A549 (cell line): ENCODE data around the gene BTBD16. TPM values are rescaled to one million over a fixed set of nuclear protein-coding genes. Genes with fewer than 3 reads are reported as not detected.

ENCODE experiments used
- ATAC-seq, 2 experiments: fragments of 200-7000 bp in 1 of 2; fragments of >200 bp in 1 of 2; cut with Nextera tagmentation in 1 of 2; cut with Tn5 transposase in 1 of 2; 3 replicates each; pipeline versions ENCODE4 v1.8.0 to v1.9.1; 2018 to 2020; ENCODE audit warnings: mild to moderate bottlenecking in 1 of 2, moderate library complexity in 1 of 2
- CTCF ChIA-PET: fragments of 300-600 bp; sonication (Branson Sonifier 250); formaldehyde crosslinking; extraction: SDS; loops from one replicate; lab custom pipeline; 2021; ENCODE audit warnings: antibody characterized with exemption, inconsistent platforms; lab: Yijun Ruan, JAX
- POLR2A ChIA-PET: fragments of 350-600 bp; formaldehyde crosslinking; extraction: SDS; loops from one replicate; lab custom pipeline; 2021; ENCODE audit warnings: antibody characterized with exemption, inconsistent platforms; lab: Yijun Ruan, JAX
- DNase-seq, 2 experiments: peaks; one replicate each; pipeline versions ENCODE4 v3.0.0 to v3.0.0-alpha.2; 2011 to 2016; ENCODE audit warnings: low read depth in 1 of 2, low spot score in 1 of 2
- FAIRE-seq: peaks from 2 replicates; lab custom pipeline; 2011; peaks lifted over from hg19 to GRCh38; lab: Jason Lieb, UNC
- H3K27ac ChIP-seq, 2 experiments: fragments of >200 bp; sonication (Bioruptor Twin); formaldehyde crosslinking; 3 replicates each; pipeline ENCODE4 v1.5.1; 2016 to 2017
- H3K4me1 ChIP-seq: fragments of >200 bp; sonication (Bioruptor Twin); formaldehyde crosslinking; 3 replicates; pipeline ENCODE4 v1.6.1; 2016
- H3K4me2 ChIP-seq: fragments of >200 bp; sonication (Bioruptor Twin); formaldehyde crosslinking; 3 replicates; pipeline ENCODE4 v1.6.1; 2016
- H3K4me3 ChIP-seq: fragments of >200 bp; sonication (Bioruptor Twin); formaldehyde crosslinking; 3 replicates; pipeline ENCODE4 v1.5.1; 2016
- H3K9me3 ChIP-seq: fragments of >200 bp; sonication (Bioruptor Twin); formaldehyde crosslinking; 3 replicates; pipeline ENCODE4 v1.6.1; 2016
- BCL3 ChIP-seq: fragments of >200 bp; sonication (Bioruptor Twin); formaldehyde crosslinking; IDR thresholded peaks from 3 replicates; pipeline ENCODE4 v1.6.1; 2016
- BHLHE40 ChIP-seq: IDR thresholded peaks from 2 replicates; pipeline ENCODE4 v1.6.1; 2012; ENCODE audit warnings: low read depth, low read length, inconsistent platforms
- CBX2 ChIP-seq: fragments of 200-600 bp; sonication (generic); IDR thresholded peaks from 2 replicates; pipeline ENCODE4 v1.6.1; 2016; ENCODE audit warnings: low read depth, mild to moderate bottlenecking, borderline replicate concordance
- CBX8 ChIP-seq: fragments of 200-600 bp; sonication (generic); IDR thresholded peaks from 2 replicates; pipeline ENCODE4 v1.6.1; 2016
- FOSB ChIP-seq: fragments of 250-450 bp; sonication (Bioruptor Pico); IDR thresholded peaks from 2 replicates; pipeline ENCODE4 v1.5.0; 2020; ENCODE audit warnings: mild to moderate bottlenecking, moderate library complexity
- HES2 ChIP-seq: fragments of >200 bp; sonication (Bioruptor Twin); formaldehyde crosslinking; IDR thresholded peaks from 2 replicates; pipeline ENCODE4 v1.6.1; 2016
- HOXB13 ChIP-seq: fragments of 250-450 bp; sonication (Bioruptor Pico); IDR thresholded peaks from 2 replicates; pipeline ENCODE4 v1.5.0; 2020; ENCODE audit warnings: low read depth, mild to moderate bottlenecking, moderate library complexity
- JUN ChIP-seq, 2 experiments: fragments of >200 bp; sonication (Bioruptor Twin); formaldehyde crosslinking; IDR thresholded peaks; 2 replicates in 1 of 2; 3 replicates in 1 of 2; pipeline ENCODE4 v1.6.1; 2016 to 2017
- JUNB ChIP-seq: fragments of >200 bp; sonication (Bioruptor Twin); formaldehyde crosslinking; IDR thresholded peaks from 2 replicates; pipeline ENCODE4 v1.6.1; 2016
- KDM5A ChIP-seq: fragments of 200-600 bp; sonication (generic); IDR thresholded peaks from 2 replicates; pipeline ENCODE4 v1.6.1; 2016; ENCODE audit warnings: antibody characterized with exemption, mild to moderate bottlenecking
- MAFK ChIP-seq: fragments of 450-650 bp; IDR thresholded peaks from 2 replicates; pipeline ENCODE4 v1.6.1; 2014; ENCODE audit not compliant: partially characterized antibody
- MAZ ChIP-seq: fragments of 150-350 bp; IDR thresholded peaks from 2 replicates; pipeline ENCODE4 v1.6.1; 2014; ENCODE audit warnings: antibody characterized with exemption, low read depth, low read length, borderline replicate concordance
- NFE2L2 ChIP-seq: fragments of 150-350 bp; conservative IDR thresholded peaks from 2 replicates; pipeline ENCODE4 v1.6.1; 2014; ENCODE audit warnings: low read length
- NPAS2 ChIP-seq: fragments of 250-450 bp; sonication (Bioruptor Pico); IDR thresholded peaks from 2 replicates; pipeline ENCODE4 v1.8.0; 2022; ENCODE audit warnings: mild to moderate bottlenecking, moderate library complexity, borderline replicate concordance
- NR3C1 ChIP-seq: fragments of >200 bp; sonication (Bioruptor Twin); formaldehyde crosslinking; IDR thresholded peaks from 3 replicates; pipeline ENCODE4 v1.6.1; 2017
- PBX3 ChIP-seq: IDR thresholded peaks from 2 replicates; pipeline ENCODE4 v1.6.1; 2012
- RAD21 ChIP-seq, 2 experiments: fragments of >200 bp in 1 of 2; sonication (Bioruptor Twin) in 1 of 2; formaldehyde crosslinking in 1 of 2; IDR thresholded peaks in 1 of 2; conservative IDR thresholded peaks in 1 of 2; 2 replicates in 1 of 2; 3 replicates in 1 of 2; pipeline ENCODE4 v1.6.1; 2012 to 2018; ENCODE audit warnings: inconsistent platforms in 1 of 2
- WGBS: methylation state at CpG from one replicate; pipeline ENCODE4 v1.1.6; 2017; ENCODE audit errors: missing lambda C conversion rate; 5-methylcytosine and 5-hydroxymethylcytosine counted together
- polyA plus RNA-seq, 4 experiments: library from polyadenylated mRNA; depleted of rRNA in 3 of 4; stranded (reverse); fragments of >200 nt; fragmentation: RNase III in 1 of 4; extraction: RNeasy Plus Mini Kit Qiagen cat#74134 plus additional on column Dnase treatment in 1 of 4; gene quantifications; 2 replicates in 3 of 4; 3 replicates in 1 of 4; pipeline ENCODE4 v1.2.3, GENCODE V29; 2011 to 2017
- TF ChIP-seq, protein P1 (sequence below): fragments of >200 bp; sonication (Bioruptor Twin); formaldehyde crosslinking; IDR thresholded peaks from 3 replicates; pipeline ENCODE4 v1.5.1; 2016
- TF ChIP-seq, protein P2 (sequence below): fragments of 200-600 bp; sonication (generic); IDR thresholded peaks from 2 replicates; pipeline ENCODE4 v1.6.1; 2016; ENCODE audit warnings: antibody characterized with exemption, mild to moderate bottlenecking, moderate library complexity
- TF ChIP-seq, protein P3 (sequence below): IDR thresholded peaks from 2 replicates; pipeline ENCODE4 v1.6.1; 2012

The BTBD16 gene
- polyA plus RNA-seq, 2 of the 4 experiments (the other 2 are of a cell fraction): 0.32 to 2.1 TPM

DNA sequence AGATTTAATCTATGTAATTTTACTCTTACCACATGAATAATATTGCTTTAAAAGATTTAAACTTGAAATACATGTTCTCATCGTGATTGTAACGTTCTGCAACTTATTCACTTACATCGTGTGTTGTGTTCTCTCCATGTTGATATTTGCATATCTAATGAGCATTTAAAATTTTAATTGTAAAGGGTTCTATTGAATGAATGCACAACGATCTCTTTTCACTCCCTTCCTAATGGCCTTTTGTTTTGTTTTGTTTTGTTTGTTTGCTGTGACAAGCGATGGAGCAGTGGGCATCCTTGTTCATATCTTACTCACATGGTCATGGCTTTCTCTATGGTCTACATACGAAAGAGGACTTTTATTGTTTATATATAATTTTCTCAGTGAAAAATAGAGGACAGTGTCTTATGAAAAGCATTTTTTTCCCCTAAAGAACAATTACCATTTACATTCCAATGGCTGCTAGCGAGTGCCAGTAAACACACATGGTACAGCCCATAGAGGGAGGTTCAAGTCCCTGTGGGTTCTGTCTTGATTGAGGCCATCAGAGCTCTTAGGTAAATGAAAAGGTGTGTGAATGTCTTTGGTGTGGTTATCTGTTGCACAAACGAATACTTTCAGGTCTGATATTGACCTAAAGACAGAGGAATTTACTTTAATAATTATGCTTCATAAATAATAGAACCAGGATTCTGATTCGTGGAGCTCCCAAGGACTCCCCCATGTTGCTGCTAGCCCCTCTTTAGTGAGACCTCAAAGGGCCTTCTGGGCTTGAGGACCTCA, 32.4 kb downstream of the BTBD16 start:
- no peak for FAIRE-seq
- no peak for TF ChIP-seq JUN (IDR thresholded peaks at IDR 0.05)
- TF ChIP-seq CBX2: no peak
- no peak for TF ChIP-seq JUNB
- TF ChIP-seq HOXB13: no peak
- no peak for TF ChIP-seq BCL3
- TF ChIP-seq PBX3: no peak
- TF ChIP-seq MAFK: no peak
- no peak for TF ChIP-seq MAZ
- no peak for TF ChIP-seq CBX8
- TF ChIP-seq NR3C1: no peak
- no peak for TF ChIP-seq FOSB (CRISPR knock-in tag)
- TF ChIP-seq BHLHE40: no peak
- TF ChIP-seq, protein P1, sequence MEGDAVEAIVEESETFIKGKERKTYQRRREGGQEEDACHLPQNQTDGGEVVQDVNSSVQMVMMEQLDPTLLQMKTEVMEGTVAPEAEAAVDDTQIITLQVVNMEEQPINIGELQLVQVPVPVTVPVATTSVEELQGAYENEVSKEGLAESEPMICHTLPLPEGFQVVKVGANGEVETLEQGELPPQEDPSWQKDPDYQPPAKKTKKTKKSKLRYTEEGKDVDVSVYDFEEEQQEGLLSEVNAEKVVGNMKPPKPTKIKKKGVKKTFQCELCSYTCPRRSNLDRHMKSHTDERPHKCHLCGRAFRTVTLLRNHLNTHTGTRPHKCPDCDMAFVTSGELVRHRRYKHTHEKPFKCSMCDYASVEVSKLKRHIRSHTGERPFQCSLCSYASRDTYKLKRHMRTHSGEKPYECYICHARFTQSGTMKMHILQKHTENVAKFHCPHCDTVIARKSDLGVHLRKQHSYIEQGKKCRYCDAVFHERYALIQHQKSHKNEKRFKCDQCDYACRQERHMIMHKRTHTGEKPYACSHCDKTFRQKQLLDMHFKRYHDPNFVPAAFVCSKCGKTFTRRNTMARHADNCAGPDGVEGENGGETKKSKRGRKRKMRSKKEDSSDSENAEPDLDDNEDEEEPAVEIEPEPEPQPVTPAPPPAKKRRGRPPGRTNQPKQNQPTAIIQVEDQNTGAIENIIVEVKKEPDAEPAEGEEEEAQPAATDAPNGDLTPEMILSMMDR: no peak
- TF ChIP-seq RAD21 (conservative IDR thresholded peaks at IDR 0.05 in 1 of 2, IDR thresholded peaks at IDR 0.05 in 1 of 2): no peak
- no peak for DNase-seq
- WGBS: 81% methylated on average over 9 of the region's 9 CpGs
- Histone ChIP-seq H3K27ac (peak overlapping the region in 1 of 2 experiments; percentile 48; a peak in 2 of 6 replicates), H3K4me3 (no peak overlapping the region), H3K4me2 (no peak overlapping the region), H3K4me1 (peaks cover 35% of the 10 kb centered on the region), H3K9me3 (no peaks in the 10 kb centered on the region; the same call in 2 of the 3 replicates)
- CTCF ChIA-PET: interaction anchor here (0.7 to 5.8 kb wide), 6 partner anchors 9 to 401 kb away, joined by 3 to 57 read pairs (median 4); no protein-coding TSS in a partner anchor
- ATAC-seq: no peak
- POLR2A ChIA-PET: no interaction called here

DNA sequence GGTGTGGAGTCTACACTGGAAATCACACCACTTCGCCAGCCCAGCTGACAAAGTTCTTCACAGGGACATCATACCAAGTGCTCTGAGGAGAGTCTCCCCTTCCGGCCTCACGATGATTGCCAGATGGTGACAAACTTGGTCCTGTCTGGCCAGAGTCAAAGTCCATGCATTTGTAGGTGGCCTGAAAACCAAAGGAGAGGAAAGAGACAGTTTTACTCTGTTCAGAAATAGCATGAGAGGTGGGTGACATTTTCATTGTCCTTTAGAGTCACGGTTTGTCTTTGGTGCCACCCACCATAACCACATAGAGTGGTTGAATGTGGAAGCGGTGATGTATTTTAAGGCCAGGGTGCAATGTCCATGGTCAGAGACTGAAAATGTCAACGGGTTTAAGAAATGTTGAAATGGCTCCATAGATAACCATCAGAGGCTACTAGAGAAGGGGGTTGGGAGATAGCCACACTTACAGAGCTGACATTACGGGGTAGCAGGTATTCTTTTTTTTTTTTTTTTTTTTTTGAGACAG, 33.0 kb downstream of the BTBD16 start:
- 90% methylated on average over 7 of the region's 7 CpGs for WGBS
- no peak for FAIRE-seq
- CTCF ChIA-PET: interaction anchor here (0.7 to 5.8 kb wide), 5 partner anchors 9 to 261 kb away, joined by 3 to 57 read pairs (median 4); no protein-coding TSS in a partner anchor

GRCh38 chr10:122306282-122306681, 35.2 kb downstream of the BTBD16 start:
- peak overlapping the region; percentile 88 to 94; a peak in 5 of 6 replicates for H3K27ac ChIP-seq
- FAIRE-seq: no peak
- POLR2A ChIA-PET: no interaction called here

More for the DNA sequence above, 33.0 kb downstream of the BTBD16 start:
- Histone ChIP-seq H3K4me3 (no peak overlapping the region), H3K9me3 (no peaks in the 10 kb centered on the region; the same call in 2 of the 3 replicates), H3K27ac (peak overlapping the region in 1 of 2 experiments; percentile 48; a peak in 2 of 6 replicates), H3K4me1 (peaks cover 39% of the 10 kb centered on the region), H3K4me2 (no peak overlapping the region)
- DNase-seq (no peak), ATAC-seq (no peak)
- POLR2A ChIA-PET: no interaction called here
- no peak for TF ChIP-seq NFE2L2

More at GRCh38 chr10:122306282-122306681, 35.2 kb downstream of the BTBD16 start:
- 94% methylated on average over 5 of the region's 5 CpGs for WGBS
- ATAC-seq (no peak), DNase-seq (no peak)
- Histone ChIP-seq H3K4me1 (peaks cover 46% of the 10 kb centered on the region), H3K4me2 (no peak overlapping the region), H3K4me3 (no peak overlapping the region), H3K9me3 (no peaks in the 10 kb centered on the region; the same call in 2 of the 3 replicates)
- CTCF ChIA-PET: interaction anchor here (1.3 to 7.6 kb wide), 4 partner anchors 7 to 260 kb away, joined by 3 to 57 read pairs (median 30); no protein-coding TSS in a partner anchor
- TF ChIP-seq CBX2 (no peak), HES2 (no peak), NFE2L2 (no peak), NPAS2 (no peak), NR3C1 (no peak), KDM5A (no peak)
- TF ChIP-seq, protein P2, sequence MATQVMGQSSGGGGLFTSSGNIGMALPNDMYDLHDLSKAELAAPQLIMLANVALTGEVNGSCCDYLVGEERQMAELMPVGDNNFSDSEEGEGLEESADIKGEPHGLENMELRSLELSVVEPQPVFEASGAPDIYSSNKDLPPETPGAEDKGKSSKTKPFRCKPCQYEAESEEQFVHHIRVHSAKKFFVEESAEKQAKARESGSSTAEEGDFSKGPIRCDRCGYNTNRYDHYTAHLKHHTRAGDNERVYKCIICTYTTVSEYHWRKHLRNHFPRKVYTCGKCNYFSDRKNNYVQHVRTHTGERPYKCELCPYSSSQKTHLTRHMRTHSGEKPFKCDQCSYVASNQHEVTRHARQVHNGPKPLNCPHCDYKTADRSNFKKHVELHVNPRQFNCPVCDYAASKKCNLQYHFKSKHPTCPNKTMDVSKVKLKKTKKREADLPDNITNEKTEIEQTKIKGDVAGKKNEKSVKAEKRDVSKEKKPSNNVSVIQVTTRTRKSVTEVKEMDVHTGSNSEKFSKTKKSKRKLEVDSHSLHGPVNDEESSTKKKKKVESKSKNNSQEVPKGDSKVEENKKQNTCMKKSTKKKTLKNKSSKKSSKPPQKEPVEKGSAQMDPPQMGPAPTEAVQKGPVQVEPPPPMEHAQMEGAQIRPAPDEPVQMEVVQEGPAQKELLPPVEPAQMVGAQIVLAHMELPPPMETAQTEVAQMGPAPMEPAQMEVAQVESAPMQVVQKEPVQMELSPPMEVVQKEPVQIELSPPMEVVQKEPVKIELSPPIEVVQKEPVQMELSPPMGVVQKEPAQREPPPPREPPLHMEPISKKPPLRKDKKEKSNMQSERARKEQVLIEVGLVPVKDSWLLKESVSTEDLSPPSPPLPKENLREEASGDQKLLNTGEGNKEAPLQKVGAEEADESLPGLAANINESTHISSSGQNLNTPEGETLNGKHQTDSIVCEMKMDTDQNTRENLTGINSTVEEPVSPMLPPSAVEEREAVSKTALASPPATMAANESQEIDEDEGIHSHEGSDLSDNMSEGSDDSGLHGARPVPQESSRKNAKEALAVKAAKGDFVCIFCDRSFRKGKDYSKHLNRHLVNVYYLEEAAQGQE: no peak
- TF ChIP-seq, protein P3, sequence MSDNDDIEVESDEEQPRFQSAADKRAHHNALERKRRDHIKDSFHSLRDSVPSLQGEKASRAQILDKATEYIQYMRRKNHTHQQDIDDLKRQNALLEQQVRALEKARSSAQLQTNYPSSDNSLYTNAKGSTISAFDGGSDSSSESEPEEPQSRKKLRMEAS: no peak
